Memory B cell (primary cell): Measurements from ENCODE around the gene ASPHD2.
A peak's percentile ranks its signal among the peaks of the same experiment; 100 is the strongest.

ENCODE experiments used
- ATAC-seq: fragments of 150-1000 bp; cut with Tn5 transposase; 2 replicates; pipeline ENCODE4 v1.10.0; 2021; ENCODE audit warnings: low read depth, mild to moderate bottlenecking, moderate library complexity
- DNase-seq, 2 donors: peaks; one replicate each; pipeline ENCODE4 v3.0.0; 2022; ENCODE audit warnings: low spot score in 2 of 2
- H3K27ac Mint-ChIP-seq: one replicate; pipeline ENCODE4 v1.8.0; 2022; ENCODE audit warnings: mild to moderate bottlenecking, moderate library complexity, mixed read lengths
- H3K27me3 Mint-ChIP-seq: one replicate; pipeline ENCODE4 v1.8.0; 2022; ENCODE audit warnings: mixed read lengths
- H3K36me3 Mint-ChIP-seq: one replicate; pipeline ENCODE4 v1.8.0; 2022; ENCODE audit warnings: mild to moderate bottlenecking, mixed read lengths
- H3K4me1 Mint-ChIP-seq: one replicate; pipeline ENCODE4 v1.8.0; 2022; ENCODE audit warnings: mixed read lengths
- H3K4me3 Mint-ChIP-seq: one replicate; pipeline ENCODE4 v1.8.0; 2022; ENCODE audit warnings: mild to moderate bottlenecking, moderate library complexity, mixed read lengths
- H3K9me3 Mint-ChIP-seq: one replicate; pipeline ENCODE4 v1.8.0; 2022; ENCODE audit warnings: mixed read lengths

The ASPHD2 gene

GRCh38 chr22:26482161-26482560 is 53.1 kb downstream of the ASPHD2 start:
- no peak for ATAC-seq
- Mint-ChIP-seq H3K4me3 (peak overlapping the region; percentile 91), H3K36me3 (peaks cover 13% of the 10 kb centered on the region), H3K27me3 (no peaks in the 10 kb centered on the region), H3K27ac (peak overlapping the region; percentile 99), H3K4me1 (peaks cover 64% of the 10 kb centered on the region), H3K9me3 (no peaks in the 10 kb centered on the region)
- DNase-seq, result no peak

- Mint-ChIP-seq H3K27ac (peak overlapping the region; percentile 99), H3K36me3 (peaks cover 7% of the 10 kb centered on the region), H3K27me3 (no peaks in the 10 kb centered on the region), H3K4me1 (peaks cover 56% of the 10 kb centered on the region), H3K9me3 (no peaks in the 10 kb centered on the region), H3K4me3 (peak overlapping the region; percentile 91)
- no peak for ATAC-seq
- DNase-seq, result no peak
These were observed 54.0 kb downstream of the ASPHD2 start for GRCh38 chr22:26483043-26483438.

- DNase-seq (peak; percentile 92 to 98), ATAC-seq (peak; percentile 81)
- Mint-ChIP-seq H3K4me1 (peaks cover 55% of the 10 kb centered on the region), H3K27ac (peak within 1 kb of the TSS; percentile 99), H3K27me3 (no peaks in the 10 kb centered on the region), H3K4me3 (peak within 1 kb of the TSS; percentile 91), H3K36me3 (peaks cover 11% of the 10 kb centered on the region), H3K9me3 (no peaks in the 10 kb centered on the region)
These were observed 54.6 kb downstream of the ASPHD2 start, which contains the start of the genes HPS4 and SRRD for GRCh38 chr22:26483439-26484359. Gene HPS4 (minus strand): TSS chr22:26483783. CDS start chr22:26481762, 2,021 bp downstream. Gene SRRD (plus strand): TSS chr22:26483877. CDS start chr22:26483891, 14 bp downstream.

GRCh38 chr22:26484360-26484706 is 55.3 kb downstream of the ASPHD2 start:
- peak in 1 of 2 donors; percentile 9 for DNase-seq
- H3K4me3 Mint-ChIP-seq, result peak overlapping the region; percentile 91
- no peaks in the 10 kb centered on the region for H3K9me3 Mint-ChIP-seq
- H3K36me3 Mint-ChIP-seq, result peaks cover 17% of the 10 kb centered on the region
- peak; percentile 42 for ATAC-seq
- peak overlapping the region; percentile 99 for H3K27ac Mint-ChIP-seq
- peaks cover 54% of the 10 kb centered on the region for H3K4me1 Mint-ChIP-seq
- H3K27me3 Mint-ChIP-seq, result no peaks in the 10 kb centered on the region

- peaks cover 19% of the 10 kb centered on the region for H3K36me3 Mint-ChIP-seq
- peak overlapping the region; percentile 32 for H3K4me3 Mint-ChIP-seq
- H3K27me3 Mint-ChIP-seq, result no peaks in the 10 kb centered on the region
- no peak for DNase-seq
- no peak for ATAC-seq
- H3K9me3 Mint-ChIP-seq, result no peaks in the 10 kb centered on the region
- peak overlapping the region; percentile 78 for H3K27ac Mint-ChIP-seq
- H3K4me1 Mint-ChIP-seq, result peaks cover 48% of the 10 kb centered on the region
These were observed 56.0 kb downstream of the ASPHD2 start for GRCh38 chr22:26485013-26485412.

GRCh38 chr22:26485806-26486390 is 56.8 kb downstream of the ASPHD2 start:
- ATAC-seq (no peak), DNase-seq (no peak)
- peak overlapping the region; percentile 78 for H3K27ac Mint-ChIP-seq
- H3K4me1 Mint-ChIP-seq, result peaks cover 42% of the 10 kb centered on the region
- no peaks in the 10 kb centered on the region for H3K9me3 Mint-ChIP-seq
- no peaks in the 10 kb centered on the region for H3K27me3 Mint-ChIP-seq
- H3K36me3 Mint-ChIP-seq, result peaks cover 19% of the 10 kb centered on the region
- H3K4me3 Mint-ChIP-seq, result no peak overlapping the region

- Mint-ChIP-seq H3K9me3 (no peaks in the 10 kb centered on the region), H3K4me3 (no peak overlapping the region), H3K4me1 (peaks cover 37% of the 10 kb centered on the region), H3K36me3 (peaks cover 16% of the 10 kb centered on the region), H3K27me3 (no peaks in the 10 kb centered on the region), H3K27ac (peak overlapping the region; percentile 78)
- no peak for DNase-seq
- ATAC-seq, result no peak
These were observed 57.3 kb downstream of the ASPHD2 start for GRCh38 chr22:26486394-26486793.

- peaks cover 14% of the 10 kb centered on the region for H3K36me3 Mint-ChIP-seq
- H3K4me3 Mint-ChIP-seq, result no peak overlapping the region
- H3K4me1 Mint-ChIP-seq, result peaks cover 23% of the 10 kb centered on the region
- no peak for ATAC-seq
- no peaks in the 10 kb centered on the region for H3K9me3 Mint-ChIP-seq
- H3K27me3 Mint-ChIP-seq, result no peaks in the 10 kb centered on the region
- no peak for DNase-seq
- H3K27ac Mint-ChIP-seq, result peak overlapping the region; percentile 45
These were observed 58.9 kb downstream of the ASPHD2 start for GRCh38 chr22:26487996-26488395.

- H3K36me3 Mint-ChIP-seq, result peaks cover 17% of the 10 kb centered on the region
- peaks cover 13% of the 10 kb centered on the region for H3K4me1 Mint-ChIP-seq
- H3K9me3 Mint-ChIP-seq, result no peaks in the 10 kb centered on the region
- H3K27me3 Mint-ChIP-seq, result no peaks in the 10 kb centered on the region
- ATAC-seq, result no peak
- H3K27ac Mint-ChIP-seq, result peak overlapping the region; percentile 79
- no peak overlapping the region for H3K4me3 Mint-ChIP-seq
- DNase-seq, result no peak
These were observed 60.5 kb downstream of the ASPHD2 start for GRCh38 chr22:26489447-26490036.

GRCh38 chr22:26492220-26492619 is 63.2 kb downstream of the ASPHD2 start:
- ATAC-seq, result no peak
- no peak overlapping the region for H3K27ac Mint-ChIP-seq

GRCh38 chr22:26494506-26494905 is 65.4 kb downstream of the ASPHD2 start:
- Mint-ChIP-seq H3K4me1 (no peaks in the 10 kb centered on the region), H3K9me3 (no peaks in the 10 kb centered on the region), H3K27me3 (no peaks in the 10 kb centered on the region), H3K36me3 (peaks cover 20% of the 10 kb centered on the region), H3K27ac (no peak overlapping the region), H3K4me3 (no peak overlapping the region)
- ATAC-seq (no peak), DNase-seq (no peak)

More at GRCh38 chr22:26492220-26492619, 63.2 kb downstream of the ASPHD2 start:
- Mint-ChIP-seq H3K4me3 (no peak overlapping the region), H3K9me3 (no peaks in the 10 kb centered on the region), H3K4me1 (no peaks in the 10 kb centered on the region), H3K27me3 (no peaks in the 10 kb centered on the region), H3K36me3 (peaks cover 29% of the 10 kb centered on the region)
- no peak for DNase-seq
